GM19372 (cell line): Measurements from ENCODE around the gene TNNT3.

ENCODE experiments used
- ATAC-seq: cut with Tn5 transposase; IDR thresholded peaks from one replicate; pipeline ENCODE4 v1.9.1; 2021; ENCODE audit warnings: mild to moderate bottlenecking, low read depth, moderate library complexity; ENCODE audit not compliant: unreplicated experiment

Gene TNNT3

DNA sequence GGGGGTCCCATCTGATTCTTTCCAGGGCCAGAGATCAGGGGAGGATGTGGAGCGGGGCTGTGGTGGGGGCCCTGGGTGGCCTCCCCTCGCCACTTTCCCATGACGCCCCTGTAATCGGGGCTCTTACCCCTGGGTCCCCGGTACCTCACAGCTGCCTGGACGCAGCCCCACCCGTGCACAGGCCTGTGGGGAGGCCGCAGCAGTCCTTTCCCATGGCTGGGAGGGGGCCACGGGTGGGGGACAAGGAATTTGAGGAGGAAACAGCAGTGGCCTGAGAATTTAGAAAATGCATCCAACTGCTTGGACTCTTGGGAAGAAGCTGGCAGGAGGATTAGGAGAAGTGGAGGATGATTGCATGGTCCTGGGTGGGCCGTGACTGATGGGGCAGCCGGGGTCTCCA, 60.1 kb downstream of the TNNT3 start:
- no peak for ATAC-seq

- no peak for ATAC-seq
Measured at GRCh38 chr11:1982873-1983600, 63.5 kb downstream of the TNNT3 start.

- no peak for ATAC-seq
Measured at GRCh38 chr11:1983601-1983961, 64.1 kb downstream of the TNNT3 start.

DNA sequence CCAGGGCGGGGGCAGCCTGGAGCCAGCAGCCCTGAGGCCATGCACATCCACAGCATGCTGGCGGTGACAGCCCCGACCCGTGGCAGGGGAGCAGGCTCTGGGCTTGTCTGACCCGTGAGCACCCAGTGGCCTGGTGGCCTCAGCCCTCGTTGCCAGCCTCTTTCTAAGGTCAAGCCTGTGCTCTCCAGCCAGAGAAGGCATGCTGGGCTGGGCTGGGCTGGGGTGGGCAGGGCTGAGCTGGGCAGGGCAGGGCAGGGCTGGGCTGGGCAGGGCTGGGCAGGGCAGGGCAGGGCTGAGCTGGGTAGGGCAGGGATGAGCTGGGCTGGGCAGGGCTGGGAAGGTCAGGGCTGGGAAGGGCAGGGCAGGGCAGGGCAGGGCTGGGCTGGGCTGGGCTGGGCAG, 67.5 kb downstream of the TNNT3 start:
- no peak for ATAC-seq

- no peak for ATAC-seq
Measured at GRCh38 chr11:1988174-1988573, 68.7 kb downstream of the TNNT3 start.
